ENCODE data around the gene FAM240B.

Gene FAM240B

DNA sequence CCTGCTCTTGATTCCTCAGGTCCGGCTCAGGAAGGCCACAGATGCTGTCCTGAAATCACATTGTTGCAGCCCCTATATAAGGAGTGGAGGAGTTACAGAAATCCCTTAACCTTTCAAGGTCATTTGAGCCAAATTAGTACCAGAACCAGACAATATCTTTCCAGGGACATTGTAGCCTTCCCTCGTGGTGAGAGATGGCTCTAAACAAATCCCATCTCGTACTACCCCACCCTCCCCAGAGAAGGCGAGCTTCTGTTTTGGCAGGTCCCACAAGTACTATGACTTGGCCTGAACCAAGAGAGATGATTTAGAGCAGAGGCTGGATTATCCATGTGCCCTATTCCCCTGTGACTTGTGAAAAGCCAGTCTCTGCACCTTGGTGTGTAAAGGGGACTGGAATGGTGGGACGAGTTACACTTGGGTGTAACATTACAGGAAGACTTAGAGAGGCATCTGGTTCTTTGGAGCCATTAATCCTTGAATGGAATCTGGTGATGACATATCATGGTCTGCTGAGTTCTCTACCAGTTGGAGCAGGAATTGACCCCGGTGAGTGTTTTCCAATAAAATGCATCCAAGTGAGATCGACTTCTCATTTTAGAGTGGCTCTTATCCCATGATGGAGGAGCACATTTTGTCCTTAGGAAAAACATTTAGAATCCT, at the start of gene FAM240B:
FAM240B (minus strand) TSS at position 51 of the 663 bp plus-strand sequence. CDS start 16,134 bp downstream, outside the sequence.
- DNase-seq (ENCODE audit: insufficient read length, low spot score) (no peak), FAIRE-seq (no peak)
- TF ChIP-seq, protein P1, sequence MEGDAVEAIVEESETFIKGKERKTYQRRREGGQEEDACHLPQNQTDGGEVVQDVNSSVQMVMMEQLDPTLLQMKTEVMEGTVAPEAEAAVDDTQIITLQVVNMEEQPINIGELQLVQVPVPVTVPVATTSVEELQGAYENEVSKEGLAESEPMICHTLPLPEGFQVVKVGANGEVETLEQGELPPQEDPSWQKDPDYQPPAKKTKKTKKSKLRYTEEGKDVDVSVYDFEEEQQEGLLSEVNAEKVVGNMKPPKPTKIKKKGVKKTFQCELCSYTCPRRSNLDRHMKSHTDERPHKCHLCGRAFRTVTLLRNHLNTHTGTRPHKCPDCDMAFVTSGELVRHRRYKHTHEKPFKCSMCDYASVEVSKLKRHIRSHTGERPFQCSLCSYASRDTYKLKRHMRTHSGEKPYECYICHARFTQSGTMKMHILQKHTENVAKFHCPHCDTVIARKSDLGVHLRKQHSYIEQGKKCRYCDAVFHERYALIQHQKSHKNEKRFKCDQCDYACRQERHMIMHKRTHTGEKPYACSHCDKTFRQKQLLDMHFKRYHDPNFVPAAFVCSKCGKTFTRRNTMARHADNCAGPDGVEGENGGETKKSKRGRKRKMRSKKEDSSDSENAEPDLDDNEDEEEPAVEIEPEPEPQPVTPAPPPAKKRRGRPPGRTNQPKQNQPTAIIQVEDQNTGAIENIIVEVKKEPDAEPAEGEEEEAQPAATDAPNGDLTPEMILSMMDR (IDR thresholded peaks at IDR 0.05; ENCODE audit: insufficient read depth, missing control alignments): no peak

DNA sequence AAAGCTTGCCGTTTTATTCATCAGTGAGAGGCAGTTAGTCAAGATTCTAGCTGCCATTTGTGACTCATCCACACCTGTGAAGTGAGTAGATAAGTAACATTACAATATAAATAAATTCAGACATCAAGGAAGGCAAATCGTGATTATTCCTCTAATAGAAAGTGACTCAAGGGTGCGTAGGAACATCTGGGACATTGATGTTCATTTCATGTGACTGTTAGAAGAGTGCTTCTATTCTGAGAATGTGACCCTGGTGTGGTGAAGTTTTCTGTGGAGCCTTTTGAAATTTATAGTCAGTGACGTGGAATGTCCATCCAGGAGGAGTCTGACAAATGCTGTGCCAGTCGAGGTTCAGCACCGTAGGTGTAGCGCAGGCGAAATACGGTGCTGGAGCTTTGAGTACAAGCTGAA, 48.4 kb upstream of the FAM240B start:
- TF ChIP-seq, protein P1 (IDR thresholded peaks at IDR 0.05; ENCODE audit: insufficient read depth, missing control alignments): no peak
- FAIRE-seq (no peak), DNase-seq (ENCODE audit: insufficient read length, low spot score) (no peak)

DNA sequence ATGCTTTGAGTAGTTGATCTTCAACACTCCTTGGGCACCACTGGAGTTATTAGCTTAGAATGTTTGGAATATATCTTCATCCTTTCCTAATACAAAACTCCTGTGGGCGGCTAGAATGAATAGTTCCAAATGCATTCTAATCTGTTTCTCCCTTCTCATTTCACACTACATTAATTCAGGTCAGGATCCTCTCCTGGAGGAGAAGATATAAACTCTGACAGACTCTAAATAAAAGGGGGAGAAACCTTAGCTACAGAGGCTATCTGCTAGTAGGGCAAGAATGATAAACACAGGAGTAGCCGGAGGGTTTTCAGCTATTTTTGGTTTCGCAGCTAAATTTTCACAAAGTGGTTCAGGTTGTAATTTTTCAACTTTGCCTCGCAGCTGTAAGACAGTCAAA, 45.2 kb upstream of the FAM240B start:
- no peak for DNase-seq (ENCODE audit: insufficient read length, low spot score)
- FAIRE-seq: no peak
- TF ChIP-seq, protein P1 (IDR thresholded peaks at IDR 0.05; ENCODE audit: insufficient read depth, missing control alignments): no peak

DNA sequence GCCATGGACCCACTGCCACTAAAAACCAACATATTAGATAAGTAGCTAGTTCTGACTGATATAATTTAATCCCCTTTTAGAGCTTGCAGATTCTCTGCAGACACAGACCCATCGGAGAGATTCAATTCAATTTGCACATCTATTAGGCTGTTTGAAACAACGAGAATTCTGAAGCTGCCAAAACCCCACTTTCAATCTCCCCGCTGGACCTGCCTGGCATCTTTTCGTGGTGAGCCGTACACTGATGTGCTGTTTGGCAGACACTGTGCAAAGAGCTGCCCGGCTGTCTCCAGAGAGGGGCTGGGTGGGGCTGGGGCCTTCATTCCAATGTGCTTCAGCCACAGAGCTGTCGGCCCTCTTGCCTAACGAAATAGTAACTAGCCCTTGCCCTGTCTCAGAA, 42.1 kb upstream of the FAM240B start:
- no peak for FAIRE-seq
- DNase-seq (ENCODE audit: insufficient read length, low spot score): no peak
- TF ChIP-seq, protein P1 (IDR thresholded peaks at IDR 0.05; ENCODE audit: insufficient read depth, missing control alignments): no peak

DNA sequence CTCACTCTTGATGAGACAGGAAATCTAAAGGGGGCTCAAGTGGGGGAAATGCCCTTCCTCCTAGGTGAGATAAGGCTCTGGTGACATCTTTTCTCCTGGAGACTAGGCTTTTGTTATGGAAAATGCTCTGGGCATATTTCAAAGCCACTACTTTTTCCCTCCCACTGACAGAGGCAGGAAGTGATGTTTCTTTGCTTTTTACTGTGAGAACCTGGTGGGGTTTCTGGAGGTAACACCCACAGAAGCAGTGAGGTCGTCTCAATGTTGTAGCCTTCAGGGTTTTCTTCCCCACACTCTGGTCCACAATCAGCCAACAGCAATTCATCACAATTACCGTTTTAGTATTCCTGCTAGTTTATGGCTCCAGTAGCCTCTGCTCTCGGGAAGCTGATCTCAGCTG, 41.4 kb upstream of the FAM240B start:
- TF ChIP-seq, protein P1 (IDR thresholded peaks at IDR 0.05; ENCODE audit: insufficient read depth, missing control alignments): no peak
- FAIRE-seq: no peak

DNA sequence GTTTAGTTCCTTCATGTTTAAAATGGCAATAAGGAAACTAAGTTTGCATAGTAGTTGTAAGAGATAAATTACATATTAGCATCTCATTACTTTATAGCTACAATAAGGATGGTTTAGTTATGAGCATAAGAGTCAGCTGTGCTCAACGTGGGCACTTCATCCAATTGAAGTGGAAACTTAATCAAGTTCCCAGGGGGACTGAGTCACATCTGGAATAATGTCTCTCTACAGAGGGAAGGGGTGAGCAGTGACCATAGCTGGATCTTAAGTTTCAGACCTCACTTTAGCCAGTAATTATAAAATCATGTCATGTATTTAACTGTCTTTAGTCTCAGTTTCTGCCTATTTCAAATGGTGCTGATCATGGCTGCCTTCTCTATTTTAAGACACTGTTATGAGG, 36.8 kb upstream of the FAM240B start:
- TF ChIP-seq, protein P1 (IDR thresholded peaks at IDR 0.05; ENCODE audit: insufficient read depth, missing control alignments): no peak
- FAIRE-seq (no peak), DNase-seq (ENCODE audit: insufficient read length, low spot score) (no peak)

More for the DNA sequence above, 41.4 kb upstream of the FAM240B start:
- no peak for DNase-seq (ENCODE audit: insufficient read length, low spot score)

DNA sequence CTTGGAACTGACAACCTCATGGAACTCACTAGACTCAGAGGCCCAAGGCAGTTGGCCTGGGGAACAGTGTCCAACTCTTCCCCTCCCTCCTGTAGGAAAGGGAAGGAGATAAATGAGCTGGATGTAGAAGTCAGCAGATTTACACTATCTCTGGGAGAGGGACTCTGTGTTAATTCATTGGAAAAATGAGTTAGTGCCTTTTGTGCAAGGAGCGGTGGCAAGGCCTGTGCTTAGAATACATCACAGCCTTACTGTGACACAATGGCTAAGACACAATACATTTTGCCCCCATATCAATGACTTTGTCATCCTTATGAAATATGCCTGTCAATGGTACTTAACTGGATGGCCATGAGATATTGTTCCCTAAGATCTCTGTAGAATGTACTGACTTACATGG, 28.0 kb upstream of the FAM240B start:
- TF ChIP-seq, protein P1 (IDR thresholded peaks at IDR 0.05; ENCODE audit: insufficient read depth, missing control alignments): no peak
- no peak for FAIRE-seq
- DNase-seq (ENCODE audit: insufficient read length, low spot score): no peak

All from D721Med (cell line).